ENCODE measurements around the gene SESTD1. TPM values are rescaled to one million over a fixed set of nuclear protein-coding genes. Genes with fewer than 3 reads are reported as not detected.

The SESTD1 gene
- total and polyA plus RNA-seq, 2 of the 13 experiments (the other 11 are each of a cell fraction or from before 2014, with no cell fraction given) = 74.4 to 101 TPM

DNA sequence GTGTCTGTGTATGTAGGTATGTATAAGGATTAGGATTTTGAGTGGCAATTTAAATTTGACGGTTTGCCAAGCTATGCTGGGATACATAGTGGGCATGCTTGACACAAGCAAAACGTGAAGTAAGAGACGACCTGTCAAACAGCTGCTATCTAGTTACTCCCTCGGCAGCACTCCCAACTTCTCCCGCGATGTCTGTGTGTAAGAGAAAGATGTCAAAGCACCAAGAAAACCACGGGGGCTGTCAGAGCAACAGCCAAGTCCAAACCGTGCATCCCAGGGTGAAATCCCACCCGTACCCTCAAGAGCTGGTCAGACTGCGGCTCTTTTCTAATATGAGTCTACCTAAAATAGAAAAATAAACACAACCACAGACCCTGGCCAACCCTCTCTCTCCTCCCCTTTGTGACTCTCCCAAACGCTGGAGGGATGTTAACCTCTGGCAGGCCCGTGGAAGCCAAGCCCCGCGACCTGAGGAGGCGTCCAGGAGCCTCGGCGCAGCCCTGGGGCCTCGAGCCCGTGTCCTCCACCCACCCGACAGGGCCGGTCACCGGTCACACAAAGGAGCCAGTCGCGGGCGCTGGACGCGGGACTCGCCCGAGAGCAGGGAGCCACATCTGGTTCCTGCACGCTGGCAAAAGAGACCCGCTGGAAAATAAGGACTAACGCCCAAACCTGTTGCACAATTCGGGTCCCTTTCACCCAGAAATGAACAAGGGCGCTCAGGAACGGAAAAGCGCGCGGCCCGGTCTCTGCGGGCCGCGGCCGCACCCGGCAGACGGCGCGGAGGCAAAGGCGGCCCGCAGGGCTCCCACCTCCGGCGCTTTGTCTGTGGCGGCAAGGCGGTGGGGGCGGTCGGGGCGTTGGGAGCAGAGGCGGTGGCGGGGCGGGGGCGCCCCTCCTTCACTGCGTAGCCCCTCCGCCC lies 925 bp downstream of the SESTD1 start (continued):
- TF ChIP-seq, protein P1, sequence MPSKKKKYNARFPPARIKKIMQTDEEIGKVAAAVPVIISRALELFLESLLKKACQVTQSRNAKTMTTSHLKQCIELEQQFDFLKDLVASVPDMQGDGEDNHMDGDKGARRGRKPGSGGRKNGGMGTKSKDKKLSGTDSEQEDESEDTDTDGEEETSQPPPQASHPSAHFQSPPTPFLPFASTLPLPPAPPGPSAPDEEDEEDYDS (CRISPR knock-in tag; IDR thresholded peaks at IDR 0.05) = no peak
- TF ChIP-seq ARNT2 (CRISPR knock-in tag; IDR thresholded peaks at IDR 0.05; ENCODE audit: low read depth) (peak; percentile 67; the same call in 1 of the 2 replicates), ZNF83 (CRISPR knock-in tag; IDR thresholded peaks at IDR 0.05; ENCODE audit: borderline replicate concordance) (no peak), KAT7 (CRISPR knock-in tag; IDR thresholded peaks at IDR 0.05; ENCODE audit: borderline replicate concordance) (0 out of 2 replicates have a peak, but pooled peaks have one; percentile 56)
- TF ChIP-seq, protein P2, sequence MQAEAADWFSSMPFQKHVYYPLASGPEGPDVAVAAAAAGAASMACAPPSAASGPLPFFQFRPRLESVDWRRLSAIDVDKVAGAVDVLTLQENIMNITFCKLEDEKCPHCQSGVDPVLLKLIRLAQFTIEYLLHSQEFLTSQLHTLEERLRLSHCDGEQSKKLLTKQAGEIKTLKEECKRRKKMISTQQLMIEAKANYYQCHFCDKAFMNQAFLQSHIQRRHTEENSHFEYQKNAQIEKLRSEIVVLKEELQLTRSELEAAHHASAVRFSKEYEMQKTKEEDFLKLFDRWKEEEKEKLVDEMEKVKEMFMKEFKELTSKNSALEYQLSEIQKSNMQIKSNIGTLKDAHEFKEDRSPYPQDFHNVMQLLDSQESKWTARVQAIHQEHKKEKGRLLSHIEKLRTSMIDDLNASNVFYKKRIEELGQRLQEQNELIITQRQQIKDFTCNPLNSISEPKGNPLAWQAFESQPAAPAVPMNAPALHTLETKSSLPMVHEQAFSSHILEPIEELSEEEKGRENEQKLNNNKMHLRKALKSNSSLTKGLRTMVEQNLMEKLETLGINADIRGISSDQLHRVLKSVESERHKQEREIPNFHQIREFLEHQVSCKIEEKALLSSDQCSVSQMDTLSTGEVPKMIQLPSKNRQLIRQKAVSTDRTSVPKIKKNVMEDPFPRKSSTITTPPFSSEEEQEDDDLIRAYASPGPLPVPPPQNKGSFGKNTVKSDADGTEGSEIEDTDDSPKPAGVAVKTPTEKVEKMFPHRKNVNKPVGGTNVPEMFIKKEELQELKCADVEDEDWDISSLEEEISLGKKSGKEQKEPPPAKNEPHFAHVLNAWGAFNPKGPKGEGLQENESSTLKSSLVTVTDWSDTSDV (CRISPR knock-in tag; IDR thresholded peaks at IDR 0.05) = no peak

DNA sequence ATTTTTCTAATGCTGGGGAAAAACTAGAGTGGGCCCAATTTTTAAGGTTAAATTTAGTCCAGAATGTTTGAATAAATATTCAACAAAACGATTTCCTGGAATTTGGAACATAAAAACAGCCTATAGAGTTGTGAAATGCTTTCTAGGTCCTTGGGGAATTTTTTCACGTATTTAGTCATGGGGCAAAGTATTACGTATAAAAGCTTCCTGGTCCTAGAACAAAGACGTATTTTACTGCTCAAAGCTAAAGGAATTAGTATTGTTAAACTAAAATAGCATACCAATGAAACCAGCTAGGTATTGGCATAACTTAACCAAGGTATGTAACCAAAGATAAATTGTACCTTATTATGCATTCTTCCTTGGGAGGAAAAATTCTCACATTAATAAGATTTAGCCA lies 1.6 kb downstream of the SESTD1 start:
- H3K9ac ChIP-seq (ENCODE audit: insufficient read depth, low read depth, low read length) = peak overlapping the region; percentile 96
- in situ Hi-C loops (cut with HindIII; ENCODE audit: extremely low pct_ligation_motif_present, low pct_unique_long_range_greater_than_20kb) = no loop called here
- WGBS (ENCODE audit: low lambda C conversion rate) = 2% methylated on average over 4 of the region's 4 CpGs
- DNase-seq (ENCODE audit: low spot score) (peak; percentile 77), FAIRE-seq (no peak), ATAC-seq (no peak)
- H3K4me3 ChIP-seq (replicated peaks in 1 of 3; ENCODE audit: insufficient read depth in 1 of 3, low read depth in 2 of 3, low read length in 3 of 3) = peak overlapping the region; percentile 86 to 98 (median 96)
- no peaks in the 10 kb centered on the region for H3K36me3 ChIP-seq (replicated peaks in 1 of 2; ENCODE audit: control insufficient read depth in 1 of 2, insufficient read depth in 2 of 2, low read length in 2 of 2)
- ChIA-PET POLR2A (interaction anchor here (0.9 to 2.7 kb wide), 6 partner anchors 8 to 25 kb away, joined by 4 to 53 read pairs (median 6); no protein-coding TSS in a partner anchor), CTCF (ENCODE audit: low intra/inter-chr PET ratio, low total read pairs) (no interaction called here)
- H4K20me1 ChIP-seq (ENCODE audit: insufficient read depth, low read length) = peaks cover 49% of the 10 kb centered on the region
- H3K4me1 ChIP-seq (ENCODE audit: insufficient read depth, low read length) = peaks cover 71% of the 10 kb centered on the region
- no peaks in the 10 kb centered on the region; a peak in 1 of 5 replicates for H3K27me3 ChIP-seq (ENCODE audit: control insufficient read depth in 1 of 2, insufficient read depth in 2 of 2, low read length in 2 of 2)
- intact Hi-C loops (cut with micrococcal nuclease; ENCODE audit: unreplicated experiment) = loop anchor here (1.0 to 5.0 kb wide), 3 partner anchors 24 to 81 kb away; no protein-coding TSS in a partner anchor
- H2AFZ ChIP-seq (ENCODE audit: low read length) = no peak overlapping the region
- peaks cover 61% of the 10 kb centered on the region for H3K79me2 ChIP-seq (ENCODE audit: insufficient read depth, low read length)
- peak overlapping the region; percentile 87 for H3K27ac ChIP-seq (ENCODE audit: extremely low read length, insufficient read depth, low read length)
- no peaks in the 10 kb centered on the region for H3K9me3 ChIP-seq (ENCODE audit: low read length)
- peak overlapping the region; percentile 91 for H3K4me2 ChIP-seq (ENCODE audit: low read depth, low read length)
- TSS peak; percentile 58 for BruUV-seq (replicated peaks)
- TF ChIP-seq KDM1A (CRISPR knock-in tag; IDR thresholded peaks at IDR 0.05) (no peak), ELF3 (CRISPR knock-in tag; IDR thresholded peaks at IDR 0.05) (peak; percentile 90), EP300 (IDR thresholded peaks at IDR 0.05; ENCODE audit: low read depth in 2 of 2, low read length in 2 of 2) (peak in 1 of 2 experiments; percentile 45; a peak in 1 of 4 replicates), EP300 (CRISPR knock-in tag; IDR thresholded peaks at IDR 0.05; ENCODE audit: borderline replicate concordance) (no peak), HMG20A (CRISPR knock-in tag; IDR thresholded peaks at IDR 0.05; ENCODE audit: borderline replicate concordance) (peak; percentile 15; the same call in 1 of the 2 replicates), ZNF703 (CRISPR knock-in tag; IDR thresholded peaks at IDR 0.05; ENCODE audit: borderline replicate concordance) (no peak), EEA1 (CRISPR knock-in tag; IDR thresholded peaks at IDR 0.05; ENCODE audit: borderline replicate concordance) (no peak), ISL2 (CRISPR knock-in tag; IDR thresholded peaks at IDR 0.05) (0 out of 2 replicates have a peak, but pooled peaks have one; percentile 7), SIN3A (IDR thresholded peaks at IDR 0.05; ENCODE audit: borderline replicate concordance, low read depth, low read length) (no peak)
- TF ChIP-seq, protein P3, sequence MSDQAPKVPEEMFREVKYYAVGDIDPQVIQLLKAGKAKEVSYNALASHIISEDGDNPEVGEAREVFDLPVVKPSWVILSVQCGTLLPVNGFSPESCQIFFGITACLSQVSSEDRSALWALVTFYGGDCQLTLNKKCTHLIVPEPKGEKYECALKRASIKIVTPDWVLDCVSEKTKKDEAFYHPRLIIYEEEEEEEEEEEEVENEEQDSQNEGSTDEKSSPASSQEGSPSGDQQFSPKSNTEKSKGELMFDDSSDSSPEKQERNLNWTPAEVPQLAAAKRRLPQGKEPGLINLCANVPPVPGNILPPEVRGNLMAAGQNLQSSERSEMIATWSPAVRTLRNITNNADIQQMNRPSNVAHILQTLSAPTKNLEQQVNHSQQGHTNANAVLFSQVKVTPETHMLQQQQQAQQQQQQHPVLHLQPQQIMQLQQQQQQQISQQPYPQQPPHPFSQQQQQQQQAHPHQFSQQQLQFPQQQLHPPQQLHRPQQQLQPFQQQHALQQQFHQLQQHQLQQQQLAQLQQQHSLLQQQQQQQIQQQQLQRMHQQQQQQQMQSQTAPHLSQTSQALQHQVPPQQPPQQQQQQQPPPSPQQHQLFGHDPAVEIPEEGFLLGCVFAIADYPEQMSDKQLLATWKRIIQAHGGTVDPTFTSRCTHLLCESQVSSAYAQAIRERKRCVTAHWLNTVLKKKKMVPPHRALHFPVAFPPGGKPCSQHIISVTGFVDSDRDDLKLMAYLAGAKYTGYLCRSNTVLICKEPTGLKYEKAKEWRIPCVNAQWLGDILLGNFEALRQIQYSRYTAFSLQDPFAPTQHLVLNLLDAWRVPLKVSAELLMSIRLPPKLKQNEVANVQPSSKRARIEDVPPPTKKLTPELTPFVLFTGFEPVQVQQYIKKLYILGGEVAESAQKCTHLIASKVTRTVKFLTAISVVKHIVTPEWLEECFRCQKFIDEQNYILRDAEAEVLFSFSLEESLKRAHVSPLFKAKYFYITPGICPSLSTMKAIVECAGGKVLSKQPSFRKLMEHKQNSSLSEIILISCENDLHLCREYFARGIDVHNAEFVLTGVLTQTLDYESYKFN (CRISPR knock-in tag; conservative IDR thresholded peaks at IDR 0.05) = 0 out of 2 replicates have a peak, but pooled peaks have one; percentile 20

Data from HepG2 (cell line).